K562 (cell line): ENCODE measurements around the gene RBM22. TPM values are rescaled to one million over a fixed set of nuclear protein-coding genes. Genes with fewer than 3 reads are reported as not detected.

Source experiments
- ATAC-seq: fragments of 200-7000 bp; cut with Tn5 transposase; 3 replicates; pipeline ENCODE4 v1.9.1; 2020; ENCODE audit warnings: moderate library complexity
- BruUV-seq: library from RNA; stranded (reverse); fragments of 400-500 nt; replicated peaks from 2 replicates; lab custom pipeline; 2021; lab: Mats Ljungman, UMichigan
- CTCF ChIA-PET: fragments of 300-600 bp; formaldehyde crosslinking; extraction: SDS; loops from one replicate; lab custom pipeline; 2021; ENCODE audit warnings: low intra/inter-chr PET ratio; lab: Yijun Ruan, JAX
- POLR2A ChIA-PET: fragments of 300-600, 350-650 bp; sonication (Branson Sonifier 250); formaldehyde crosslinking; extraction: SDS; loops from one replicate; lab custom pipeline; 2021; ENCODE audit warnings: antibody characterized with exemption, inconsistent platforms; lab: Yijun Ruan, JAX
- DNase-seq, 4 experiments: peaks; one replicate each; pipeline versions ENCODE4 v3.0.0 to v3.0.0-alpha.2; 2011 to 2018; ENCODE audit warnings: low spot score in 3 of 4, mixed read lengths in 3 of 4; ENCODE audit errors: extremely low read depth in 1 of 4
- FAIRE-seq: peaks from 2 replicates; lab custom pipeline; 2011; peaks lifted over from hg19 to GRCh38; lab: Jason Lieb, UNC
- H2AFZ ChIP-seq: 2 replicates; pipeline ENCODE4 v1.6.0; 2011; ENCODE audit warnings: low read depth, low read length, control low read depth, inconsistent platforms
- H3K27ac ChIP-seq: fragments of 200-600 bp; 3 replicates; pipeline ENCODE4 v1.8.0; 2011; ENCODE audit warnings: low read depth, mild to moderate bottlenecking, control low read depth, inconsistent platforms, low read length, moderate library complexity, mixed read lengths; ENCODE audit errors: extremely low read depth
- H3K27me3 ChIP-seq, 2 experiments: fragments of 300-600 bp in 1 of 2; 2 replicates in 1 of 2; 3 replicates in 1 of 2; pipeline versions ENCODE4 v1.6.0 to v1.8.0; 2011; ENCODE audit warnings: inconsistent platforms in 2 of 2, low read length in 2 of 2, mild to moderate bottlenecking in 1 of 2, mixed read lengths in 1 of 2, moderate library complexity in 1 of 2; ENCODE audit not compliant: control insufficient read depth in 2 of 2, insufficient read depth in 2 of 2
- H3K36me3 ChIP-seq: fragments of 300-600 bp; 3 replicates; pipeline ENCODE4 v1.8.0; 2011; ENCODE audit warnings: mild to moderate bottlenecking, low read length, inconsistent platforms; ENCODE audit not compliant: control insufficient read depth, insufficient read depth
- H3K4me1 ChIP-seq, 2 experiments: fragments of 200-600 bp in 1 of 2; replicated peaks in 1 of 2; 2 replicates in 1 of 2; 3 replicates in 1 of 2; pipeline versions ENCODE4 v1.5.1 to v1.8.0; 2011; ENCODE audit warnings: inconsistent platforms in 2 of 2, low read length in 2 of 2, mild to moderate bottlenecking in 1 of 2, mixed read lengths in 1 of 2, moderate library complexity in 1 of 2; ENCODE audit not compliant: control insufficient read depth in 2 of 2, insufficient read depth in 2 of 2
- H3K4me2 ChIP-seq: 2 replicates; pipeline ENCODE4 v1.6.1; 2011; ENCODE audit warnings: low read length, control low read depth, inconsistent platforms, mixed read lengths; ENCODE audit not compliant: insufficient read depth
- H3K4me3 ChIP-seq: fragments of 200-600 bp; sonication (generic), shearing (Covaris generic); 2 replicates; pipeline ENCODE4 v1.5.1; 2016; ENCODE audit warnings: control low read depth, inconsistent platforms
- H3K79me2 ChIP-seq: fragments of 200-600 bp; 3 replicates; pipeline ENCODE4 v1.8.0; 2011; ENCODE audit warnings: low read length, inconsistent platforms; ENCODE audit not compliant: control insufficient read depth, insufficient read depth
- H3K9ac ChIP-seq, 2 experiments: 2 replicates each; pipeline versions ENCODE4 v1.6.0 to v1.6.1; 2011; ENCODE audit warnings: low read depth in 2 of 2, low read length in 2 of 2, control low read depth in 1 of 2, inconsistent platforms in 1 of 2, mild to moderate bottlenecking in 1 of 2, mixed read lengths in 1 of 2; ENCODE audit not compliant: insufficient read depth in 1 of 2
- H3K9me1 ChIP-seq: one replicate; pipeline ENCODE4 v1.6.0; 2011; ENCODE audit warnings: inconsistent platforms, mild to moderate bottlenecking, low read length, moderate library complexity; ENCODE audit not compliant: control insufficient read depth, insufficient read depth
- H3K9me3 ChIP-seq: replicated peaks from 2 replicates; pipeline ENCODE4 v1.5.1; 2011; ENCODE audit warnings: low read depth, low read length, inconsistent platforms; ENCODE audit not compliant: control insufficient read depth, insufficient read depth
- H4K20me1 ChIP-seq: replicated peaks from 2 replicates; pipeline ENCODE4 v1.6.1; 2011; ENCODE audit warnings: low read length, inconsistent platforms, mixed read lengths; ENCODE audit not compliant: control insufficient read depth, insufficient read depth
- MTA1 ChIP-seq: fragments of 450-650 bp; IDR thresholded peaks from 2 replicates; pipeline ENCODE4 v1.6.1; 2017; ENCODE audit warnings: borderline replicate concordance
- PML ChIP-seq: IDR thresholded peaks from 2 replicates; pipeline ENCODE4 v1.6.1; 2012; ENCODE audit warnings: low read length, inconsistent platforms
- SNRNP70 ChIP-seq: fragments of 200-400 bp; formaldehyde crosslinking; optimal IDR thresholded peaks from 2 replicates; pipeline ENCODE3; 2017; ENCODE audit warnings: low read depth, low read length
- TOE1 ChIP-seq, 2 experiments: fragments of 450-650 bp in 1 of 2; sonication (generic) in 1 of 2; formaldehyde crosslinking in 1 of 2; IDR thresholded peaks; 2 replicates each; pipeline versions ENCODE4 v1.7.1 to v1.8.0; 2016 to 2022; ENCODE audit warnings: borderline replicate concordance in 2 of 2, mild to moderate bottlenecking in 2 of 2, antibody characterized with exemption in 1 of 2, inconsistent platforms in 1 of 2, low read depth in 1 of 2, missing genetic modification reagents in 1 of 2, moderate library complexity in 1 of 2
- WGBS: fragments of 100-300 bp; shearing (Covaris generic); methylation state at CpG from one replicate; pipeline ENCODE4 v1.1.6; 2016; ENCODE audit warnings: low coverage, mixed read lengths; ENCODE audit not compliant: insufficient coverage; ENCODE audit errors: missing lambda C conversion rate; 5-methylcytosine and 5-hydroxymethylcytosine counted together
- in situ Hi-C: fragments of 300-500 bp; cut with MboI; formaldehyde crosslinking; loops from 4 replicates; pipeline ENCODE4 v1.15.0; 2018; ENCODE audit warnings: inconsistent platforms, mixed read lengths
- intact Hi-C: fragments of 100-400 bp; cut with micrococcal nuclease; formaldehyde crosslinking; loops from 2 replicates; pipeline ENCODE4 v1.14.2; 2022
- polyA plus RNA-seq, 8 experiments: library from polyadenylated mRNA; depleted of rRNA in 4 of 8; stranded (reverse) in 5 of 8; unstranded in 3 of 8; fragments of >200 nt; fragmentation: Nextera tagmentation in 2 of 8; fragmentation: Illumina TruSeq in 1 of 8; extraction: Ambion mirVana in 2 of 8; extraction: Trizol in 1 of 8; gene quantifications; 2 replicates each; pipeline versions ENCODE4 v1.2.1 to v1.2.3, GENCODE V29; 2011 to 2014; ENCODE audit warnings: inconsistent platforms in 1 of 8, missing spikeins in 1 of 8
- total RNA-seq, 7 experiments: library from RNA; depleted of rRNA in 6 of 7; stranded (reverse); fragments of >200 nt in 6 of 7; fragmentation: Illumina TruSeq in 2 of 7; extraction: Trizol in 2 of 7; gene quantifications; 2 replicates each; pipeline versions ENCODE4 v1.2.1 to v1.2.3, GENCODE V29; 2011 to 2021; ENCODE audit warnings: low replicate concordance in 1 of 7
- TF ChIP-seq, protein P1 (sequence below): sonication (generic); formaldehyde crosslinking; IDR thresholded peaks from 2 replicates; pipeline ENCODE4 v1.8.0; 2023; ENCODE audit warnings: mild to moderate bottlenecking, missing genetic modification reagents

Gene RBM22
- total and polyA plus RNA-seq, 9 of the 15 experiments (the other 6 are each of a cell fraction or from before 2014, with no cell fraction given): 31.3 to 82.2 (median 44.8) TPM

DNA sequence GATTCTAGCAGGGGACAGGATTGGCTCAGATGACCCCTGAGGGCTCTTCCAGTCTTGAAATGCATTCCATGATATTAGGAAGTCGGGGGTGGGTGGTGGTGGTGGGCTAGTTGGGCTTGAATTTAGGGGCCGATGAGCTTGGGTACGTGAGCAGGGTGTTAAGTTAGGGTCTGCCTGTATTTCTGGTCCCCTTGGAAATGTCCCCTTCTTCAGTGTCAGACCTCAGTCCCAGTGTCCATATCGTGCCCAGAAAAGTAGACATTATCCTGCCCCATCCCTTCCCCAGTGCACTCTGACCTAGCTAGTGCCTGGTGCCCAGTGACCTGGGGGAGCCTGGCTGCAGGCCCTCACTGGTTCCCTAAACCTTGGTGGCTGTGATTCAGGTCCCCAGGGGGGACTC lies 42.7 kb downstream of the RBM22 start:
- ATAC-seq: no peak
- H3K9ac ChIP-seq: no peak overlapping the region
- CTCF ChIA-PET: no interaction called here
- 41% methylated on average over 4 of the region's 4 CpGs for WGBS
- in situ Hi-C loops (loop anchor here (10.0 kb wide), 1 partner anchor 203 kb away; no protein-coding TSS in a partner anchor), intact Hi-C loops (no loop called here)
- H3K9me3 ChIP-seq: no peaks in the 10 kb centered on the region
- no peak overlapping the region for H3K4me2 ChIP-seq
- TF ChIP-seq MTA1 (no peak), SNRNP70 (no peak), PML (no peak), TOE1 (IDR thresholded peaks at IDR 0.05; ENCODE audit: borderline replicate concordance) (no peak), TOE1 (CRISPR knock-in tag; IDR thresholded peaks at IDR 0.05; ENCODE audit: borderline replicate concordance, low read depth) (no peak)
- TF ChIP-seq, protein P1, sequence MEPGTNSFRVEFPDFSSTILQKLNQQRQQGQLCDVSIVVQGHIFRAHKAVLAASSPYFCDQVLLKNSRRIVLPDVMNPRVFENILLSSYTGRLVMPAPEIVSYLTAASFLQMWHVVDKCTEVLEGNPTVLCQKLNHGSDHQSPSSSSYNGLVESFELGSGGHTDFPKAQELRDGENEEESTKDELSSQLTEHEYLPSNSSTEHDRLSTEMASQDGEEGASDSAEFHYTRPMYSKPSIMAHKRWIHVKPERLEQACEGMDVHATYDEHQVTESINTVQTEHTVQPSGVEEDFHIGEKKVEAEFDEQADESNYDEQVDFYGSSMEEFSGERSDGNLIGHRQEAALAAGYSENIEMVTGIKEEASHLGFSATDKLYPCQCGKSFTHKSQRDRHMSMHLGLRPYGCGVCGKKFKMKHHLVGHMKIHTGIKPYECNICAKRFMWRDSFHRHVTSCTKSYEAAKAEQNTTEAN (CRISPR knock-in tag): no peak
- peaks cover 9 to 13% of the 10 kb centered on the region in 2 experiments; a peak in 4 of 5 replicates for H3K4me1 ChIP-seq
- H3K27ac ChIP-seq: no peak overlapping the region
- no peaks in the 10 kb centered on the region for H3K9me1 ChIP-seq
- no peak for DNase-seq
- no TSS peak for BruUV-seq
- POLR2A ChIA-PET: interaction anchor here (0.6 to 1.3 kb wide), 3 partner anchors 43 to 1333 kb away, joined by 4 read pairs; partner anchors contain the start of gene RBM22
- no peak overlapping the region for H3K4me3 ChIP-seq
- no peaks in the 10 kb centered on the region for H3K36me3 ChIP-seq
- H3K79me2 ChIP-seq: no peaks in the 10 kb centered on the region
- H3K27me3 ChIP-seq: peaks cover 13 to 50% of the 10 kb centered on the region in 2 experiments
- no peak for FAIRE-seq
- no peak overlapping the region for H2AFZ ChIP-seq
- H4K20me1 ChIP-seq: no peaks in the 10 kb centered on the region
